Ovary (tissue), 3 donors: ENCODE measurements around the gene SHISA2.

Experiments
- POLR2A ChIP-seq: fragments of 450-650 bp; IDR thresholded peaks from one replicate; pipeline ENCODE4 v1.6.1; 2017; ENCODE audit warnings: antibody characterized with exemption, mild to moderate bottlenecking, moderate library complexity
- TF ChIP-seq, protein P1 (sequence below), 3 donors: fragments of 450-650 bp in 2 of 3; fragments of 200-600 bp in 1 of 3; IDR thresholded peaks; one replicate each; pipeline versions ENCODE4 v1.5.1 to v1.8.0; 2016 to 2022; ENCODE audit warnings: antibody characterized with exemption in 3 of 3, mild to moderate bottlenecking in 1 of 3
- donor health status: DM: no; HTN: no; CAD: no.

DNA sequence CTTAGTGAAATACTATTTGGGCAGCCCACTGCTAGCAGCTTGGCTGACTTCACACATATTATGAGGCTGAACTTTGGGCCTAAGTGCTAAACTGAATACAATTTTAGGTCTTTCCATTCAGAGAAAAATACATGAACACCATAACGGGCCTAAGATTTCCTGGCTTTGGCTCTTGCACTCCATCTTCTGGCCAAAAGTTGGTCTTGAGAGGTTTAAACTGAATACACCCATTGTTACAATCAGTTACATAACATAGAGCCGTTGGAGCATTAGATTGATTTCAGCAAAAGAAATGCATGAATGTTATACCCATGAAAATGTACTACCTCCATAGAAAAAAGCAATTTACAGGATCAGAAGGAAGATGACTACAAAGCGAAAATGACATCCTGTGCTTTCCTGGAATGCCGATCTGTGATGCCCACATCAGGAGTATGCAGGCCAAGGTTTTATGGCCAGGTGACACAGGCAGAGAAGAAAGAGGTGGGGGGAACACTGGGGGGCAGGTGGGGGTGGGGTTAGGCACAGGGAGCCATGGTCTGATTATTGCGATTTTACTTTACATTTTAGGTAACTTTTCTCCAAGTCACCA, 11.1 kb upstream of the SHISA2 start:
- TF ChIP-seq, protein P1, sequence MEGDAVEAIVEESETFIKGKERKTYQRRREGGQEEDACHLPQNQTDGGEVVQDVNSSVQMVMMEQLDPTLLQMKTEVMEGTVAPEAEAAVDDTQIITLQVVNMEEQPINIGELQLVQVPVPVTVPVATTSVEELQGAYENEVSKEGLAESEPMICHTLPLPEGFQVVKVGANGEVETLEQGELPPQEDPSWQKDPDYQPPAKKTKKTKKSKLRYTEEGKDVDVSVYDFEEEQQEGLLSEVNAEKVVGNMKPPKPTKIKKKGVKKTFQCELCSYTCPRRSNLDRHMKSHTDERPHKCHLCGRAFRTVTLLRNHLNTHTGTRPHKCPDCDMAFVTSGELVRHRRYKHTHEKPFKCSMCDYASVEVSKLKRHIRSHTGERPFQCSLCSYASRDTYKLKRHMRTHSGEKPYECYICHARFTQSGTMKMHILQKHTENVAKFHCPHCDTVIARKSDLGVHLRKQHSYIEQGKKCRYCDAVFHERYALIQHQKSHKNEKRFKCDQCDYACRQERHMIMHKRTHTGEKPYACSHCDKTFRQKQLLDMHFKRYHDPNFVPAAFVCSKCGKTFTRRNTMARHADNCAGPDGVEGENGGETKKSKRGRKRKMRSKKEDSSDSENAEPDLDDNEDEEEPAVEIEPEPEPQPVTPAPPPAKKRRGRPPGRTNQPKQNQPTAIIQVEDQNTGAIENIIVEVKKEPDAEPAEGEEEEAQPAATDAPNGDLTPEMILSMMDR (IDR thresholded peaks at IDR 0.05) = peak in 1 of 3 donors; percentile 10
- no peak for TF ChIP-seq POLR2A
